H1 (cell line): Measurements from ENCODE around the gene ACAT2. TPM values are rescaled to one million over a fixed set of nuclear protein-coding genes. Genes with fewer than 3 reads are reported as not detected.

Experiments used
- CTCF ChIA-PET: fragments of 300-600 bp; sonication (Branson Sonifier 250); formaldehyde crosslinking; loops from one replicate; lab custom pipeline; 2021; ENCODE audit not compliant: partially characterized antibody; lab: Charles Lee
- POLR2A ChIA-PET: fragments of 300-600 bp; sonication (Branson Sonifier 250); formaldehyde crosslinking; loops from one replicate; lab custom pipeline; 2021; ENCODE audit warnings: inconsistent platforms; ENCODE audit not compliant: partially characterized antibody; lab: Charles Lee
- DNase-seq, 2 experiments: peaks; one replicate each; pipeline versions ENCODE4 v3.0.0 to v3.0.0-alpha.2; 2010 to 2022; ENCODE audit warnings: low spot score in 2 of 2, low read depth in 1 of 2, mixed read lengths in 1 of 2
- FAIRE-seq: peaks from 2 replicates; lab custom pipeline; 2011; peaks lifted over from hg19 to GRCh38; lab: Jason Lieb, UNC
- H2AFZ ChIP-seq: 2 replicates; pipeline ENCODE4 v1.8.1; 2012; ENCODE audit warnings: low read length, inconsistent platforms
- H2AK5ac ChIP-seq: 2 replicates; pipeline ENCODE4 v1.6.1; 2013; ENCODE audit warnings: low read depth, low read length
- H2BK120ac ChIP-seq: replicated peaks from 2 replicates; pipeline ENCODE3; 2013; ENCODE audit warnings: low read depth, low read length, inconsistent platforms
- H2BK12ac ChIP-seq: 2 replicates; pipeline ENCODE4 v1.6.1; 2013; ENCODE audit warnings: low read depth, low read length
- H2BK15ac ChIP-seq: 2 replicates; pipeline ENCODE4 v1.6.1; 2013; ENCODE audit warnings: low read length
- H2BK20ac ChIP-seq: 2 replicates; pipeline ENCODE4 v1.6.1; 2013; ENCODE audit warnings: low read length
- H2BK5ac ChIP-seq: 2 replicates; pipeline ENCODE4 v1.6.1; 2013; ENCODE audit warnings: low read depth, low read length
- H3K14ac ChIP-seq: 2 replicates; pipeline ENCODE4 v1.6.1; 2013; ENCODE audit warnings: inconsistent platforms; ENCODE audit not compliant: insufficient read length
- H3K18ac ChIP-seq: 2 replicates; pipeline ENCODE4 v1.6.1; 2013; ENCODE audit warnings: low read length; ENCODE audit errors: extremely low read depth
- H3K23ac ChIP-seq: 2 replicates; pipeline ENCODE4 v1.6.1; 2013; ENCODE audit warnings: inconsistent platforms; ENCODE audit not compliant: insufficient read length
- H3K23me2 ChIP-seq: 2 replicates; pipeline ENCODE4 v1.6.1; 2013; ENCODE audit warnings: low read depth, low read length
- H3K27ac ChIP-seq: 2 replicates; pipeline ENCODE4 v1.6.1; 2011; ENCODE audit warnings: low read depth, low read length, inconsistent platforms
- H3K27me3 ChIP-seq, 4 experiments: replicated peaks in 1 of 4; 1 replicate in 1 of 4; 2 replicates in 3 of 4; pipeline versions ENCODE4 v1.6.1 to v1.8.1; 2011 to 2013; ENCODE audit warnings: low read length in 3 of 4, mild to moderate bottlenecking in 3 of 4, inconsistent platforms in 2 of 4, mixed read lengths in 2 of 4, moderate library complexity in 1 of 4; ENCODE audit not compliant: control insufficient read depth in 3 of 4, insufficient read depth in 3 of 4; ENCODE audit errors: extremely low read depth in 1 of 4
- H3K36me3 ChIP-seq, 4 experiments: 2 replicates each; pipeline versions ENCODE4 v1.6.1 to v1.8.1; 2011 to 2013; ENCODE audit warnings: mild to moderate bottlenecking in 4 of 4, low read length in 3 of 4, moderate library complexity in 2 of 4, control low read depth in 1 of 4, inconsistent platforms in 1 of 4; ENCODE audit not compliant: insufficient read depth in 4 of 4, control insufficient read depth in 2 of 4
- H3K4ac ChIP-seq: replicated peaks from 2 replicates; pipeline ENCODE3; 2013; ENCODE audit warnings: low read length, low read depth, mixed read lengths, inconsistent platforms; ENCODE audit not compliant: insufficient read length
- H3K4me1 ChIP-seq, 4 experiments: replicated peaks in 1 of 4; 1 replicate in 1 of 4; 2 replicates in 3 of 4; pipeline versions ENCODE4 v1.6.1 to v1.8.1; 2011 to 2013; ENCODE audit warnings: low read length in 3 of 4, inconsistent platforms in 2 of 4, mixed read lengths in 1 of 4; ENCODE audit not compliant: insufficient read depth in 4 of 4, control insufficient read depth in 3 of 4
- H3K4me2 ChIP-seq, 2 experiments: 2 replicates each; pipeline versions ENCODE4 v1.6.1 to v1.8.1; 2011 to 2013; ENCODE audit warnings: low read depth in 2 of 2, low read length in 2 of 2, control low read depth in 1 of 2, inconsistent platforms in 1 of 2, mild to moderate bottlenecking in 1 of 2; ENCODE audit not compliant: insufficient read depth in 1 of 2
- H3K4me3 ChIP-seq, 4 experiments: fragments of 200-600, 300-600 bp in 1 of 4; sonication (generic), shearing (Covaris generic), sonication (Bioruptor Twin) in 1 of 4; 2 replicates each; pipeline versions ENCODE4 v1.5.1 to v1.8.1; 2011 to 2016; ENCODE audit warnings: low read length in 4 of 4, low read depth in 3 of 4, control low read depth in 2 of 4, inconsistent platforms in 2 of 4, mild to moderate bottlenecking in 2 of 4, mixed read lengths in 1 of 4, moderate library complexity in 1 of 4; ENCODE audit not compliant: insufficient read depth in 2 of 4; ENCODE audit errors: extremely low read depth in 1 of 4
- H3K56ac ChIP-seq: replicated peaks from 2 replicates; pipeline ENCODE3; 2013; ENCODE audit warnings: low read depth, mild to moderate bottlenecking, mixed read lengths, low read length, inconsistent platforms; ENCODE audit not compliant: insufficient read length
- H3K79me1 ChIP-seq: 2 replicates; pipeline ENCODE4 v1.6.1; 2013; ENCODE audit warnings: low read depth, low read length, control low read depth
- H3K79me2 ChIP-seq, 2 experiments: 2 replicates each; pipeline versions ENCODE4 v1.6.1 to v1.8.1; 2012 to 2013; ENCODE audit warnings: low read length in 2 of 2, mild to moderate bottlenecking in 2 of 2, inconsistent platforms in 1 of 2; ENCODE audit not compliant: insufficient read depth in 2 of 2, control insufficient read depth in 1 of 2
- H3K9ac ChIP-seq, 4 experiments: replicated peaks in 1 of 4; 1 replicate in 1 of 4; 2 replicates in 3 of 4; pipeline versions ENCODE4 v1.6.1 to v1.8.1; 2011 to 2013; ENCODE audit warnings: low read depth in 3 of 4, low read length in 3 of 4, control low read depth in 2 of 4, mild to moderate bottlenecking in 2 of 4, moderate library complexity in 2 of 4, inconsistent platforms in 1 of 4; ENCODE audit errors: extremely low read depth in 1 of 4
- H3K9me3 ChIP-seq, 2 experiments: 2 replicates each; pipeline versions ENCODE4 v1.6.1 to v1.8.1; 2012 to 2013; ENCODE audit warnings: mild to moderate bottlenecking in 2 of 2, moderate library complexity in 2 of 2, control low read depth in 1 of 2, inconsistent platforms in 1 of 2, low read depth in 1 of 2, low read length in 1 of 2, mixed read lengths in 1 of 2; ENCODE audit not compliant: insufficient read depth in 2 of 2
- H4K20me1 ChIP-seq, 2 experiments: replicated peaks in 1 of 2; 2 replicates each; pipeline versions ENCODE3 to v1.8.1; 2011 to 2013; ENCODE audit warnings: inconsistent platforms in 2 of 2, low read length in 2 of 2, mild to moderate bottlenecking in 1 of 2; ENCODE audit not compliant: insufficient read depth in 2 of 2, control insufficient read depth in 1 of 2
- H4K5ac ChIP-seq: 2 replicates; pipeline ENCODE4 v1.6.1; 2013; ENCODE audit warnings: low read length, low read depth, mixed read lengths, inconsistent platforms; ENCODE audit not compliant: insufficient read length
- H4K8ac ChIP-seq: 2 replicates; pipeline ENCODE4 v1.8.0; 2013; ENCODE audit warnings: mild to moderate bottlenecking, moderate library complexity, low read length, inconsistent platforms; ENCODE audit not compliant: insufficient read depth; ENCODE audit errors: extremely low read depth
- H4K91ac ChIP-seq: replicated peaks from 2 replicates; pipeline ENCODE3; 2013; ENCODE audit warnings: low read length, mixed read lengths, inconsistent platforms; ENCODE audit not compliant: insufficient read length
- ASH2L ChIP-seq: fragments of 200-600, 300-600 bp; sonication (generic); IDR thresholded peaks from one replicate; pipeline ENCODE4 v1.7.1; 2017; ENCODE audit warnings: low read length
- ATF2 ChIP-seq: IDR thresholded peaks from 2 replicates; pipeline ENCODE4 v1.6.1; 2012; ENCODE audit warnings: low read length, inconsistent platforms
- E2F6 ChIP-seq: IDR thresholded peaks from 2 replicates; pipeline ENCODE4 v1.6.1; 2012; ENCODE audit warnings: inconsistent platforms
- HDAC2 ChIP-seq, 2 experiments: fragments of 300-600 bp in 1 of 2; sonication (generic) in 1 of 2; IDR thresholded peaks; 2 replicates each; pipeline ENCODE4 v1.6.1; 2011 to 2012; ENCODE audit warnings: low read depth in 2 of 2, low read length in 2 of 2, mild to moderate bottlenecking in 2 of 2, moderate library complexity in 2 of 2, borderline replicate concordance in 1 of 2, inconsistent platforms in 1 of 2
- MAFK ChIP-seq: IDR thresholded peaks from 2 replicates; pipeline ENCODE4 v1.6.1; 2012; ENCODE audit warnings: low read depth, mild to moderate bottlenecking, improper control_type of control experiment, low read length
- NANOG ChIP-seq: IDR thresholded peaks from 2 replicates; pipeline ENCODE4 v1.6.1; 2011; ENCODE audit warnings: low read length, low read depth, mild to moderate bottlenecking, inconsistent platforms; ENCODE audit not compliant: insufficient read depth, poor library complexity, severe bottlenecking
- PHF8 ChIP-seq: fragments of 200-600 bp; sonication (generic); conservative IDR thresholded peaks from 2 replicates; pipeline ENCODE4 v1.7.1; 2012; ENCODE audit warnings: low read depth, mild to moderate bottlenecking, inconsistent platforms, low read length, moderate library complexity
- SP2 ChIP-seq: IDR thresholded peaks from 2 replicates; pipeline ENCODE4 v1.6.1; 2012; ENCODE audit warnings: mild to moderate bottlenecking, low read length, inconsistent platforms
- TAF7 ChIP-seq: optimal IDR thresholded peaks from 2 replicates; pipeline ENCODE3; 2011; ENCODE audit warnings: low read depth, mild to moderate bottlenecking, inconsistent platforms, low read length, moderate library complexity, borderline replicate concordance
- ZNF274 ChIP-seq: IDR thresholded peaks from 2 replicates; pipeline ENCODE4 v1.7.0; 2012; ENCODE audit warnings: low read length, borderline replicate concordance; ENCODE audit errors: extremely low read depth
- WGBS, 2 experiments: shearing (Covaris generic) in 1 of 2; methylation state at CpG; one replicate each; pipeline versions ENCODE4 v1.1.6 to v1.1.7; 2013 to 2015; ENCODE audit warnings: low lambda C conversion rate in 2 of 2, mixed read lengths in 2 of 2, inconsistent platforms in 1 of 2, low coverage in 1 of 2, missing lambda C conversion rate in 1 of 2; ENCODE audit not compliant: insufficient replicate concordance in 2 of 2, insufficient coverage in 1 of 2, insufficient read length in 1 of 2; ENCODE audit errors: extremely low coverage in 1 of 2, missing lambda C conversion rate in 1 of 2; 5-methylcytosine and 5-hydroxymethylcytosine counted together
- polyA plus RNA-seq, 7 experiments: library from polyadenylated mRNA; depleted of rRNA in 3 of 7; stranded (reverse) in 5 of 7; unstranded in 2 of 7; fragments of >200 nt in 5 of 7; fragments of 200-250 nt in 2 of 7; gene quantifications; 1 replicate in 5 of 7; 2 replicates in 1 of 7; 4 replicates in 1 of 7; pipeline versions ENCODE4 v1.2.1 to v1.2.3, GENCODE V29; 2011 to 2013; ENCODE audit warnings: missing spikeins in 2 of 7, mixed read lengths in 2 of 7
- total RNA-seq: library from RNA; stranded (reverse); fragmentation: NEBNext Ultra II Directional; extraction: Animal tissue kit (Norgen Biotek cat#: 25700); gene quantifications from 2 replicates; pipeline ENCODE4 v1.2.1, GENCODE V29; 2021

ACAT2 gene
- total and polyA plus RNA-seq, 2 of the 8 experiments (the other 6 are each of a cell fraction or from before 2014, with no cell fraction given), result 61.6 to 166 TPM

- 93% methylated on average over 6 of the region's 6 CpGs; no CpG with 5 or more reads in 1 of the 2 experiments for WGBS, 2 experiments
- POLR2A ChIA-PET, result interaction anchor here (1.2 kb wide), 1 partner anchor 12 kb away, joined by 3 read pairs; no protein-coding TSS in a partner anchor
- Histone ChIP-seq H2BK20ac (no peak overlapping the region), H3K56ac (no peak overlapping the region), H3K27me3 (no peaks in the 10 kb centered on the region), H3K14ac (no peak overlapping the region), H2BK15ac (no peak overlapping the region), H3K4ac (no peak overlapping the region), H3K9me3 (no peaks in the 10 kb centered on the region), H2AFZ (no peak overlapping the region), H3K27ac (no peak overlapping the region), H4K91ac (no peak overlapping the region), H3K9ac (no peak overlapping the region), H4K5ac (no peak overlapping the region), H2AK5ac (no peak overlapping the region), H3K4me2 (no peak overlapping the region), H3K4me3 (no peak overlapping the region), H3K23me2 (no peaks in the 10 kb centered on the region), H3K23ac (no peak overlapping the region), H3K18ac (no peak overlapping the region), H3K4me1 (peaks cover 0 to 4% (median 0%) of the 10 kb centered on the region in 4 experiments; a peak in 1 of 7 replicates), H3K36me3 (no peaks in the 10 kb centered on the region), H2BK12ac (no peak overlapping the region), H4K20me1 (no peaks in the 10 kb centered on the region), H3K79me1 (no peaks in the 10 kb centered on the region), H4K8ac (peak overlapping the region; percentile 65; the same call in 1 of the 2 replicates), H2BK120ac (no peak overlapping the region), H3K79me2 (no peaks in the 10 kb centered on the region), H2BK5ac (no peak overlapping the region)
- CTCF ChIA-PET, result interaction anchor here (1.6 kb wide), 1 partner anchor 16 kb away, joined by 3 read pairs; no protein-coding TSS in a partner anchor
- FAIRE-seq (no peak), DNase-seq (no peak)
- TF ChIP-seq TAF7, result no peak
- no peak for TF ChIP-seq PHF8
- TF ChIP-seq NANOG, result no peak
- TF ChIP-seq ATF2, result no peak
- TF ChIP-seq E2F6, result no peak
- TF ChIP-seq ASH2L, result no peak
- no peak for TF ChIP-seq HDAC2 (IDR thresholded peaks at IDR 0.05; ENCODE audit: borderline replicate concordance in 1 of 2, low read depth in 2 of 2, low read length in 2 of 2)
- no peak for TF ChIP-seq MAFK
- TF ChIP-seq ZNF274, result no peak
- no peak for TF ChIP-seq SP2
Observed at GRCh38 chr6:159808647-159809046, 46.8 kb downstream of the ACAT2 start.
